Cerebellar nuclear complex (tissue), 1 donor: ENCODE data around the gene MACROD2.
A peak's percentile ranks its signal among the peaks of the same experiment; 100 is the strongest.

Experiments used
- DNase-seq, 2 experiments: peaks; one replicate each; lab custom pipeline; 2025; lab: John Stamatoyannopoulos, UW

MACROD2 gene

DNA sequence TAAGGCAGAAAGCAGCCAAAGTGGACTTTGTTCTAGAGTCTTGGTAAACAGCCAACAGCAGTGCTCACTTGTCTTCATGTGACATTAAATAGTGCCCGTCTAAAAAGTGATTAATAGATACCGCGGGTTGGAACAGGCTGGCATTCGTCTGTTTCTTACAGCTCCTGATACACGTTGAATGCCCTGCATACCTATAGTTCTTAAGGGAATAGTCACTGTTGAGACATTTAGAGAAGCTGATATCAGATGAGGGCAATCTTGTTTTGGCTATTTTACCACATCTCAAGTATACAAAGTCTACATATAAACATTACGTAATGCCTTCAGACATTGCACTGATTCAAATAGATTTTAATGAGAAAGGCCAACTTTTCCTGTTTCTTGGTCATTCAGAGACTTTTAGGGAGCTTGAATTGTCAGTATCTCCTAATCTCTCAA is 717.0 kb downstream of the MACROD2 start:
- no peak for DNase-seq

DNA sequence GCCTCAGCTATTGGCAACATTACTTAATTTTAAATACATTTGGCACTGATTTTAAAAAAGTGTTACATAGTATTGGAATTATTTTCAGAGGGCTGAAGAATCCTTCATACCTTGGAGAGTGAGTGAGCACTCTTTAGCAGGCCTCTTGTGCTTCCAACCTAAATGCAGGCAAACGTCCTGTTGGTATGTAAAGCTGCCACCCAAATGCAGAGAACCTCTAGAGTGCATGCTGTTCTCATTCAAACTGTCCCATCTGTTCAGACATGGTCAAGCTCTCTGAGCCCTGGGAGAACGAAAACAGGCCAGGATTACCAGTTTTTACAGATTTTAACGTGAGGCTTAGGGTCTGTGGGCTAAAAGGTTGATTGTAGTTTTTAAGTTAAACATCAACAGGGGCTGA is 720.1 kb downstream of the MACROD2 start:
- DNase-seq: peak in 1 of 2 experiments; percentile 38

DNA sequence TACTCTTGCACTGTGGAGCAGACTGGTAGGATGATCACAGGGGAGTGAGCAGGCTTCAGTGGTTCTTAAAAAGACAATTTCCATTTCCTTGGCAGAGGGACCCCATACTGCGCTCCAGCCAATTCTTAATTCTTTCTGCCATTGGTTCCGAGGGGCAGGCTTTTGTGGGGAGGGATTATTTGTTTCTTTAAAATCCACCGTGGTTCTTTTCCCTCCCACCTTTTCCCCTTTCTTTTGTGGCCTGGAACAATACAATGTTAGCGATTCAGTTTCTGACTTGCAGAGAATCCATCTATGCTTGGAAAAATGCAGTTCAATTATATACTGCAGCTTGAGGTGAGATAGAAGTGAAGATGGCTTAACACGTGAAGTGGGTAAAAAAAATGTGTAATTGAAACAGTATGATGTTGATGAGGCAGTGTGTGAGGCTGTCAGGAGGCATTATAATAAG is 721.1 kb downstream of the MACROD2 start:
- no peak for DNase-seq

DNA sequence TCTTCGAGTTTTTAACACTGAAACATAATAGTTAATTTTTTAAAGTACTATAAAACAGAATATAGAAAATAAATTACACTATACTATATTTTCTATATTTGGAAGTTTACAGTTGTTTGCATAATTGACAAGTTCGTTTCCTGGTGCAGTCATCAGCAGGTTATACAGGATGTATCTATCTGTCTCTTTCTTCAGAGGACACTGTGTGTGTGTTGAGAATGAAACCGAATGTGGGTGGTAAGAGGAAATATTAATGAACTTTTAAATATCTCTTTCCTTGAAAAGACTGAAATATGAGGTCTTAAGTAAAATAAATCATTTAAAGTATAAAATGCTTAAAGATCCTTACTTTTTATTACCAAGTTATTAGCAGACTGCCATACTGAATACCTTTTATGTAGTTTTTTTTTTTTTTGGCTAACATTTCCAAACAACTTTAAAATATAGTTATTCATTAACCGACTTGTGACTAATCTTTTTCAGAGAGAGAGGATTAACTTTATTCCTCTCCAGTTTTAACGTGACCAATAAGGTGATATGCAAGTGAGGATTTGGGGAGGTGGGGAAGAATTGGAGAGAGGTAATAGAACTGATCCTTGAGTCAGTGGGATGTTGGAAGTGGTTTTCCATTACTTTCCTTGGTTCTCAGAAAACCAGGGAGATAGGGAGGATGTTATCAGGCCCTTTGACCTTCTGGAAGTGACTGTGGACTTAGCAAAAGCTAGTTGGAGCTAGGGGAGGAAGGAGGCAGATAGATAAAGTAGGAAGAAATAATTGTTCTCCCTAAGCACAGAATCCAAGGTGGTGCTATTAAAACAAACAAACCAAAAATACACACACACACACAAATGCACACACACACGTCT is 722.1 kb downstream of the MACROD2 start:
- DNase-seq: no peak

DNA sequence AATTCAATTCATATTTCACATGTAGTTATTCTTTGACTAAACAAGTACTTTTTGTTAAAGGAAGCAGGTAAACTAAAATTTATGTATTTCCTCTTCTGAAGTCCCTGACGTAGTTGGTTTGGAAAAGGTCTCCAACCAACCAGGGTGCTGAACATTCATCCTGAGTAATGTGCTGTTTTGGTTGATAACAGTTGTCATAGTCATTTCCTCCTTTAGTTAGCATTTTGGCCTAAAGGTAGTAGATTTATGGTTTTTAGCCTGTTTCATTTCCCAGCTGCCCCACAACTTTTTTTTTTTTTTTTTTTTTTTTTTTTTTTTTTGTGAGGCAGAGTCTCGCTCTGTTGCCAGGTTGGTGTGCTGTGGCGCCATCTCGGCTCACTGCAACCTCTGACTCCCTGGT is 724.9 kb downstream of the MACROD2 start:
- DNase-seq: no peak

DNA sequence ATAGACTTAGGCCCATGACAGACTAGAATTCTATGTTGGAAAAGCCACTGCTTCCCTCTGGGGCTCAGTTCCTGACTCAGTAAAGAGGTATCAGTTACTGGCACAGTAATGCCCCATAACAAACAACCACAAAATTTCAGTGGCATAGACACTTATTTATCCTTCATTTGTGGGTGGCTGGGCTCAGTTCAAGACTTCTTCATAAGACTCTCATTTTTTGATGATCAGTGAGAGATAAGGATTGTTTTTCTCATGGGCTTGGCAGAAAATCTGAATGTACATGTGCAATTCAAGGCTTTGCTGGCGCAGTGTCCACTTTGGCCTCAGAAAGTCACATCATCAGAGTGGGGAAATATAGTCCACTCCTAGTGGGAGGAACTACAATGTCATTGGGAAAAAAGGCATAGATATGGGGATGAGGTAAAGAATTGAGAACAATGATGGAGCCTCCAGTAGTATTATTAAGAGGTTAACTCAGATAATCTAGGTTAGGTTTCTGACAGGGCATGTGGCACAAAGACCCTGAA is 726.7 kb downstream of the MACROD2 start:
- DNase-seq: no peak

DNA sequence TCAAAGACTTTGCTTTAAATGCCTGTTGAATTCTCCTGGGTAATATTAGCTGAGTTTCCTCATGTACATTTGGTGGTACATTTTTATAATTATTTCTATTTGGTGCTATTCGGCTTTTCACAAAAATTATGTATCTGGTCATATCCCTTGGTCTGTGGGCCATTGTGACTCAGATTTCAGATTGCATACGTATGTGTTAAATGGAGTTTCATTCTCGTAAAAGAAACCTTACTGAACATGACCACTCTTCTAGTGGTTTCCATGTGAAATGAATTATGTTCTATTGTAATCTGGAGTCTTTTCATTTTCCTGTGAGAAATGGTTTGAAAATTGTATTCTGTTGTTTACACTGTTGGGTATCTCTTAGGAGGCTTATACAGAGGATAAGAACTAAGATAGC is 728.3 kb downstream of the MACROD2 start:
- no peak for DNase-seq

DNA sequence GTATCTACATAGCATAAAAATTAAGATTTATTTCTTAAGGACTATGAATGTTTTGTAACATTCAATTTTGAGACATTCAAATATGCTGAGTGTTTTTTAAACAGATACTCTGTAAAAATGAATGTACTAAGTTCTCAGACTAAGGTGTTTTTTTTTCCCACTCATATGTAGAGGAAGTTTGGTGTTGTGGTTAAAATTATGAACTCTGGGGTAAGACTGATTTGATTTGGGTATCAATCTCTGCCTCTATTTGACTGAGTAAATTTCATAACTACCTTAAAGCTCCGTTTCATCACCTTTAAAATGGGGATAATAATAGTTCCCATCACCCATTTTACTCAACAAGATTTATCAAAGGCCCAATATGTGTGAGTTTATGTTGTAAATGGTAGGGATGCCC is 728.7 kb downstream of the MACROD2 start:
- DNase-seq: no peak

DNA sequence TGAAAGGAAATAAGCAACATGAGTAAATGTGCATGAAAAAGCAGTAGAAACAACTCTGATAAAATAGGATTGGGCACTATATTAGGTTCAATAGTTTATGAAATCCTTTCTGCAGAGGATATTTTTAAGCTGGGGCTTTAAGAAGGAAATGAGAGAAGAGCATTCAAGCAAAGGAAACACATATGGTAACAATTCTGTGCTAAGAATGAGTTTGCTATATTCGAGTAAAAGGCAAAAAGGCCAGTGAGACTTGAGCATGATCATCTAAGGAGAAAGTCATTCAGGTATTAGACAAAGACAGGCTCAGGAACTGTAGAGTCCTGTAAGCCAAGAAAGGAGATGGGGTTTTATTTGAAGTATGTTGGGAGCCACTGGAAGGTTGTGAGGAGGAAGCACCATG is 729.2 kb downstream of the MACROD2 start:
- DNase-seq: no peak

DNA sequence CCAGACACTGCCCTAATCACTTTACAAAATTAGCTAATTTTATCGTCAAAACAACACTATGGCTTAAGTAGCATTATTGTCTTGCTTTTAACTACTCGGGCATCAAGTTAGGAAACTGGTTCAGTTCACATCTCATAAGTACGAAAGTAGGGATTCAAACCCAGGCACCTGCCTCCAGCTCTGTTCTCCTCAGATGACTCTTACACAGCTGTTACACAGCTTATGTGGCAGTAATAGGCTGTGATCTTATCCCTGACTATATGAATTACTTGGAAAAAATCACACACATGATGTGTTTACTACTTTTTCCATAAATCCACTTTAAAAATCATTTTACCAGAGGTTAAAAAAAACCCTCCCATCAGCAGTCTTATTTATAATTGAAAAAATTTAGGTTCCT is 731.3 kb downstream of the MACROD2 start:
- DNase-seq: no peak

DNA sequence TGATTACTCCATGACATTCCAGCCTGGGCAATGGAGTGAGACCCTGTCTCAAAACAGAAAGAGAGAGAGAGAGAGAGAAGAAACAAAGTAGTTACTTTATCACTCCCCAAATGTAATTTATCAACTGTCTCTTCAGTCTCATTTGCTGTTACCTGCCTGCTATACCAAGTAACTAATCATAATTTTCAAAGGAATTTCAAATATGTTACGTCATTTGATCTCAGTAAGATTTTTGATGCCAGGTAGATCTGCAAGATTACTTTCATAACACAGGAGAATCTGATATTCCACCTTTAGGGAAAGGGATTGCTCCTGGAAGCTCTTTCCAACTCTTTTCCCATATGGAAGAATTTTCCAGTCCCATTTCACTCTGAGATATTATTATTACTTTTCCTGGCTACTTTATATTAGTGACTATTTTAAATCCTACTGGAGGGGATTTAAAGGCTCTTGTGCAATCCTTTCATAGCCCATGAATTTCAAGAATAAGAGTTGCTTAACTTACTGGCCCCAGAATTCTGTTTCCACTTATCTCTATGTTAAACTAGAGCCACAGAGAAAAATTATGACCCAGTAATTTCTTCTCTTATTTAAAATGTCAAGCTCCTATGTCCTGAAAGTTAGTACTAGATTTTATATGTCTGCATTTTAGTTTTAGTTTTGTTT is 732.3 kb downstream of the MACROD2 start:
- no peak for DNase-seq

DNA sequence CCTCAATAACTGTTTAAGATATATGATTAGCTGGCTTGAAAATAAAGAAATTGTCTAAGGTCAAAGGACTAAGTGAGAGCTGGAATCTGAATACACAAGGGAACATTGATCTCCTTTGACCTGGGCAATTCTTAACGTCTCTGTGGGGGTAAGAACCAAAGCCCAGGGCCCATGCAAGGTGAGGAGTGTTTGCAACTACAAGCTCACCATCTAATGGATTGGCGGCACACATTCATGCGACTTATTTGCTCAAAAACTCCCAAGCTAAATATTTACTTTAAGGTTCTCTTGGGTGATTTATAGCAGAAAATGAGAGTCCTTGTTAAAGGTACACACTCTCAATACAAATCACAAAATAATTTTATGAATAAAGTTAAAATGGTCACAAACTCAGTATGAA is 734.1 kb downstream of the MACROD2 start:
- no peak for DNase-seq

DNA sequence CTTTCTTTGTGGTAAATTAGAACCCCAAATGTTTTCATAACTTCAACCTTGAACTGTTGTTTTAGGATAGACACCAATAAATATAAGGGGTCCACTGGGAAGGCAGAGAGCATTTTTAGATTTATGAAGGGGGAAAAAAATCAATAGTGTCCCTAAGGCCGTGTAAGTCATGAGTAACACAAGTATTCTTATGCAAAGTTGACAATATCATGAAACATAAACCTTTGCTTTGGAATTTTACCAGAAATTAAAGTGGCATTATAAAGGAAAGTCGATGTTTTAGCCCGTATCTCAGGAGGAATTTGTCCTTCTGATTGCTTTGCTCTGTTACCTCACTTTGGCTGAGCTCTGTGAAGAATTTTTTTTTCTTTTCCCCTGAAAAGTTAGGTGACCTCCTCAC is 737.0 kb downstream of the MACROD2 start:
- no peak for DNase-seq

DNA sequence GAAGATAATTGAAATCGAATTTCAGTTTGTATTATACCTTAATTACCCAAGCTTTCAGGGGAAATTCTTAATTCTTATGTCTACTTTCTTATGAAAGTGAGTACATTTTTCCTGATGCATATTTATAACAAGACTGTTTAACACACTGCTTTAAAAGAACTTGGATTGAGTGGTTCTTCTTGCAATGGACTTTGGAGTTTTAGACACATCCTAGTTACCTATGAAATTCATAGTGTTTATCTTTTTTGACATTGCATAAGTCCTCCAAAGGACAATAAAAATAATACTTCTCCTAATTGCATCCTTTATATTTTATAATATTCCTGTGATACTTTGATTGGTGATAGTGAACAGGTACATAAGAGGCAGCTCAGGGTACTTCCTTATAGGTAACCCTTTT is 737.7 kb downstream of the MACROD2 start:
- no peak for DNase-seq

DNA sequence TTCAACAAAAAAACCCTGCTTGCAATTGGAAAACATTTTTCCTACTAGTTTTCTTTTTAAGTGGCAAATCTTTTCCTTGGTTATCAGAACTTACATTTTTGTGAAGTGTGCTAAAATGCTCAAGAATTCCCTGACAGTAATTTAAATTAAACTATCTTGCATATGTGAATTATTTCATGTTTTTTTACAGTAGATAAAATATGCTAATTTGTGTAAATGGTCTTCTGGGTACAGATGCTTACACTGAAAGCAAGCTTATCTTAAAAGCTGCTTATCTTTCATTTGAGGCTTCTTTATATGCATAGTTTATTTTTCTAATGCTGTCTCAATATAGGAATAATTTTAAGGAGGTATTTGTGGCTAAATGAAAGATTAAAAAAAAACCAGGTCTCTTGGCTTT is 745.1 kb downstream of the MACROD2 start:
- DNase-seq: no peak

DNA sequence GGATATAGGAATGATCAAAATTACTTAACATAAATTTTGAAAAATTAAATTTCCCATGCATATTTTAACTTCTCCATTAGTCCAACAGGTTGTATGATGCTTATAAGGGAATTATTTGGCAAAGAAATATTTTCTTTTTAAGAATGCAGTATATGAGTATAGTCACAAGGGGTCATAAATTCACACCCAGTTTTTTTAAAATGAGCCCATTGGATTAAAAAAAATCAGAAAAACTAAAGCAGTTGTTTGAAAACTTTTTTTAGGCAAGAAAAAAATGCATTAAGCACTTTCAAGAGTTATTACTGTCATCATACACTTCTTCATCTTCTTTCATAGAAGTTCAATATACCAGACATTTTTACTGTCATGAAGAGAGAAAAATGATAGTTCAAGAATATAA is 746.3 kb downstream of the MACROD2 start:
- DNase-seq: no peak

DNA sequence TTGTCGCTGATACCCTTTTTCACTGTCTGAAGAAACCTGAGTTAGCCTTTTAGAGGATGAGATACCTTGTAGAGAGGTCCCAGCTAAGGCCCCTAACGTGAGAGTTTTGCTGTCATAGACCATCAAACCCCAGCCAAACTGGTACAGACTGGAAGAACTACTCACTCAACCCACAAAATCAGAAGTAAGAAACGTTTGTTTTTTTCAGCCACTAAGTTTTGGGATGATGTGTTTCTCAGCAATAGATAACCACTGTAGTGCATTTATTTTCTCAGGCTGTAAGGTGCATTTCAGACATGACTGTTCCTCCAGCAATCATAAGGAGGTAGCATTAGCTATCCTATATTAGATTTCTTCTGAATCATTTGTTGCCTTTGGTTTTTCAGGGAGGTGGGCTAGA is 749.4 kb downstream of the MACROD2 start:
- no peak for DNase-seq

DNA sequence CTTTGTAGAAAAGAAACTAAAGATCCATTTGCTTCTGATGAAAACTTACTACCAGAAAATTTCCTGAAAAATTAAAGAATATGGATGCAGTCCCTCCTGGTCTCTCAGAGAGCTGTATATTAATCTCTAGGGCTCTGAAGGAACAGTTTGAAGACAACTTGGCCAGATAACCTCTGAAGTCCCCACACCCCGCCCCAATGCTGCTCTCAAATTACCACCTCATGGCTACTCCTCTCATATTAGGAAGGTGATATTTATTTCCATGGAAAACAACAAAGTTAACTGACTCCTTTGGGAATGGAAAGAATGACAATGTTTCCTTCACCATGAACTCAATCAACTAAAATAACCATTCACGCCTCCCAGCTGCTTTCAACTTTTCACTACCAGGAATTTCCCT is 750.5 kb downstream of the MACROD2 start:
- no peak for DNase-seq

DNA sequence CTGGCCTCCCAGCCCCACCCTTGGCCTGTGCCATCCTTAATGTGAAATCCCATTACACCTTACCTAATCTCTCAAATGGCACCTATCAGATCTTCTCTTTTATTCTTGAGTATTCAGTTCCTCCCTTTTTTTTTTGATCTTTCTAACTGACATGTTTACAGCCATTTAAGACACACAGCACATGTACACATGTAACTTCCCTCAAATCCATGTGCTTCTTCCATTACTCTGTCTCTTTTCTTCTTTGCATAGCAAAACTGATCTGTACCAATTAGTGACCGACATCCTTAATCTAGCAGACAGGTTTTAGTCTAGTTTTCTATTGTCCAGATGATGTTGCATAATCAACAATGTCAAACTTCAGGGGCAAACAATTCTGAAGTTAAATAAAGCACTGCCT is 755.9 kb downstream of the MACROD2 start:
- no peak for DNase-seq

DNA sequence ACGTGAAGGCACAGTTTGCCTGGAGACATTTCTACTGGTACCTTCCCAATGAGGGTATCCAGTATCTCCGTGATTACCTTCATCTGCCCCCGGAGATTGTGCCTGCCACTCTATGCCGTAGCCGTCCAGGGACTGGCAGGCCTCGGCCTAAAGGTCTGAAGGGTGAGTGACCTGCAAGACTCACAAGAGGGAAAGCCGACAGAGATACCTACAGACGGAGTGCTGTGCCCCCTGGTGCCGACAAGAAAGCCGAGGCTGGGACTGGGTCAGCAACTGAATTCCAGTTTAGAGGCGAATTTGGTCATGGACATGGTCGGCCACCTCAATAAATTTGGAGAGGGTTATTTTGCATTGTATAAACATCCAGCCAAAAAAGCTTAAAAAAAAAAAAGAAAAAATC is 762.4 kb downstream of the MACROD2 start:
- no peak for DNase-seq

DNA sequence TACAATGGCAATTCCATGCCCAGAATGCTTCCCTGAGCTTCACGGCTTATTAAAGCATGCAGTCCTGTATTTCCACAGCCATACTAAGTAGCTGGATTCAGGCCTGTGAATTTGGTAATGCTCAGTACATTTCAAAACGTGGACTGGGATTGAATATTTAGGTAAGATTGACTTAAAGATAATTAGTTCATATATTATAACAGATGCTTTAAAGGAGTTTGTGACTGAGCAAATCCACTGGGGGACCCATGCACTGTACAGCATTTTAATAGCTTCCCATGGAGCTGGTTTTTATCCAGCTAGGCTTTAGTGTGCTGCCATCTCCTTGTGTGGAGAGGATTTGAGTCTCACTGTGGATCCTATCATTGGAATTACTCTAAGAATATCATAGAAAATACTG is 763.0 kb downstream of the MACROD2 start:
- DNase-seq: no peak

DNA sequence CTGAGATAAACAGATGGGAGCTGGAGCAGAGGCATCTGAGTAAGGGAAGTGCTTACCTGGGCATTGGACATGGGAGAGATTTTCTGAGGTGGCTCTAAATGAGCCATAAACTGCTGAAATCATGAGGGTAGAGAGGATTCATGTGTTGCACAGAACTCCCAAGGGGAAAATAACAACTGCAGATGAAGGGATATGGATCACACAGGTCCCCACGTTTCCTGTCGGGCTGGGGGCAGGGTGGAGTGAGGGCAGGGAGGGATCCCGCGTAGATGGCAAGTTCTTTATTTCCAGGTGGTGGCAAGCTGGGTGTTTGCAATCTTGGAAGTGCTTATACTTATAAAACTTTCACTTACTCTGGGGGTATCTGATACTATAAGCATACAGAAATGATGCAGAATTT is 764.7 kb downstream of the MACROD2 start:
- DNase-seq: no peak

DNA sequence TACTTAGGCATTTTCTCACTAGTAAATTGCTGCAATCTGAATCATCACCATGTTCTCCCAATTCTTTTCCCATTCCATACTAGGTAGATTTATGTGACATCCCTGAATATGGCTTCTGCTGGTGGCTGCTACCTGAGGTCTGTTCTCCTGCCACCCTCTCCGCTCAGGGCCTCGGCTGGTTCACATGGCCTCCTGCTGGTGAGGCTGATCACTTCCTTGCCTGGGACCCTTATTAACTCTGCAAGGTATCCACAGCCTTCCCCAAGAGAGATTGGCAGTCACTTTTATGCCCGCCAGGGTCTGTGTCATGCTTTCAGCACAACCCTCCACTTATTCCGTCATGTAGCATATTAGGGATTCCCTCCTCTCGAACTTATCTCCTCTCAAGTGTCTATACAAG is 766.6 kb downstream of the MACROD2 start:
- DNase-seq: no peak
